Tibial nerve (tissue), 4 donors: ENCODE data around the gene SATL1. TPM values are rescaled to one million over a fixed set of nuclear protein-coding genes. Genes with fewer than 3 reads are reported as not detected.
"Not testable (repeated sequence)": the region's sequence is repeated elsewhere in the genome, so short reads cannot be mapped to it uniquely, and the experiment has no call there.

Experiments
- DNase-seq, 2 donors: peaks; one replicate each; pipeline ENCODE4 v3.0.0-alpha.2; 2019; ENCODE audit warnings: low spot score in 2 of 2
- H3K27ac ChIP-seq, 4 donors: fragments of 200-600 bp; sonication (generic) in 3 of 4; one replicate each; pipeline ENCODE4 v1.5.1; 2017 to 2019; ENCODE audit warnings: mild to moderate bottlenecking in 1 of 4
- H3K27me3 ChIP-seq, 2 donors: fragments of 200-600 bp; sonication (generic) in 1 of 2; one replicate each; pipeline versions ENCODE4 v1.5.1 to v1.6.0; 2017 to 2019
- H3K36me3 ChIP-seq, 3 donors: fragments of 200-600 bp; sonication (generic); one replicate each; pipeline ENCODE4 v1.5.1; 2018 to 2019
- H3K4me1 ChIP-seq, 4 donors: fragments of 200-600 bp; sonication (generic) in 3 of 4; one replicate each; pipeline ENCODE4 v1.5.1; 2017 to 2019
- H3K4me3 ChIP-seq, 4 donors: fragments of 200-600 bp; sonication (generic) in 3 of 4; one replicate each; pipeline ENCODE4 v1.5.1; 2017 to 2019; ENCODE audit warnings: mild to moderate bottlenecking in 1 of 4, moderate library complexity in 1 of 4
- H3K9me3 ChIP-seq, 4 donors: fragments of 200-600 bp; sonication (generic) in 3 of 4; one replicate each; pipeline ENCODE4 v1.5.1; 2017 to 2019
- CTCF ChIP-seq, 5 experiments: fragments of 200-600 bp in 3 of 5; fragments of 450-650 bp in 2 of 5; sonication (generic) in 3 of 5; IDR thresholded peaks; one replicate each; pipeline ENCODE4 v1.5.1; 2016 to 2019; ENCODE audit warnings: antibody characterized with exemption in 5 of 5, mild to moderate bottlenecking in 3 of 5, moderate library complexity in 2 of 5
- EP300 ChIP-seq, 2 donors: sonication (generic); formaldehyde crosslinking; IDR thresholded peaks; one replicate each; pipeline ENCODE4 v1.6.1; 2017; ENCODE audit warnings: antibody characterized with exemption in 2 of 2, mild to moderate bottlenecking in 1 of 2
- POLR2A ChIP-seq, 2 donors: fragments of 450-650 bp; IDR thresholded peaks; one replicate each; pipeline ENCODE4 v1.6.1; 2017; ENCODE audit warnings: antibody characterized with exemption in 2 of 2, mild to moderate bottlenecking in 2 of 2, moderate library complexity in 2 of 2
- WGBS, 2 donors: methylation state at CpG; one replicate each; pipeline ENCODE4 v1.1.5; 2018; 5-methylcytosine and 5-hydroxymethylcytosine counted together
- total RNA-seq, 4 donors: library from RNA; depleted of rRNA; stranded (reverse); fragments of >200 nt; gene quantifications; one replicate each; pipeline ENCODE4 v1.1.0, GENCODE V29; 2016

Gene SATL1
- total RNA-seq, 4 donors from 2014 or later = not detected

GRCh38 chrX:85089321-85089840 lies 154.2 kb downstream of the SATL1 start:
- Histone ChIP-seq H3K36me3 (peaks cover 0 to 13% (median 0%) of the 10 kb centered on the region in 3 donors), H3K9me3 (no peaks in the 10 kb centered on the region), H3K4me3 (no peak overlapping the region), H3K27me3 (no peaks in the 10 kb centered on the region), H3K27ac (no peak overlapping the region), H3K4me1 (no peaks in the 10 kb centered on the region)
- DNase-seq = no peak
- TF ChIP-seq CTCF (IDR thresholded peaks at IDR 0.05) = no peak
- no peak for TF ChIP-seq EP300 (IDR thresholded peaks at IDR 0.05)
- no peak for TF ChIP-seq POLR2A (IDR thresholded peaks at IDR 0.05)
- 83 to 99% methylated on average over 5 of the region's 5 CpGs for WGBS, 2 donors

GRCh38 chrX:85084770-85085393 lies 158.7 kb downstream of the SATL1 start:
- peak in 1 of 2 donors; percentile 10 for DNase-seq
- H3K27ac ChIP-seq = no peak overlapping the region
- no peak overlapping the region for H3K4me3 ChIP-seq
- H3K36me3 ChIP-seq = no peaks in the 10 kb centered on the region
- H3K4me1 ChIP-seq = no peaks in the 10 kb centered on the region
- TF ChIP-seq POLR2A (IDR thresholded peaks at IDR 0.05) (no peak), CTCF (IDR thresholded peaks at IDR 0.05) (peak; percentile 35 to 82 (median 48))
- H3K9me3 ChIP-seq = no peaks in the 10 kb centered on the region
- WGBS, 2 donors = 43 to 59% methylated on average over 2 of the region's 2 CpGs
- no peaks in the 10 kb centered on the region for H3K27me3 ChIP-seq

- 86 to 100% methylated on average over 1 of the region's 1 CpG for WGBS, 2 donors
- not testable (repeated sequence) for H3K36me3 ChIP-seq, DNase-seq, H3K27ac ChIP-seq, H3K4me1 ChIP-seq, H3K4me3 ChIP-seq, H3K27me3 ChIP-seq, H3K9me3 ChIP-seq
Measured at GRCh38 chrX:85077247-85077646, 166.3 kb downstream of the SATL1 start.

GRCh38 chrX:85065512-85066198 lies 177.9 kb downstream of the SATL1 start:
- TF ChIP-seq CTCF (IDR thresholded peaks at IDR 0.05) (no peak), EP300 (IDR thresholded peaks at IDR 0.05) (no peak), POLR2A (IDR thresholded peaks at IDR 0.05) (no peak)
- Histone ChIP-seq H3K27me3 (no peaks in the 10 kb centered on the region), H3K27ac (no peak overlapping the region), H3K4me3 (no peak overlapping the region), H3K9me3 (no peaks in the 10 kb centered on the region), H3K36me3 (peaks cover 0 to 11% (median 0%) of the 10 kb centered on the region in 3 donors), H3K4me1 (no peaks in the 10 kb centered on the region)
- 54 to 75% methylated on average over 4 of the region's 4 CpGs for WGBS, 2 donors
- no peak for DNase-seq

- Histone ChIP-seq H3K4me1 (no peaks in the 10 kb centered on the region), H3K27ac (no peak overlapping the region), H3K4me3 (no peak overlapping the region), H3K27me3 (no peaks in the 10 kb centered on the region), H3K9me3 (no peaks in the 10 kb centered on the region), H3K36me3 (no peaks in the 10 kb centered on the region)
- DNase-seq = no peak
- WGBS, 2 donors = 20 to 26% methylated on average over 2 of the region's 2 CpGs
- TF ChIP-seq POLR2A (IDR thresholded peaks at IDR 0.05) (no peak), EP300 (IDR thresholded peaks at IDR 0.05) (no peak), CTCF (IDR thresholded peaks at IDR 0.05) (peak in 1 of 5 experiments; percentile 14)
Measured at GRCh38 chrX:85052636-85053343, 190.8 kb downstream of the SATL1 start.
